T-helper 17 cell (primary cell): ENCODE results near the gene CPAMD8. TPM values are rescaled to one million over a fixed set of nuclear protein-coding genes. Genes with fewer than 3 reads are reported as not detected.

Experiments used
- ATAC-seq: fragments of 150-1000 bp; cut with Tn5 transposase; 2 replicates; pipeline ENCODE4 v1.10.0; 2021; ENCODE audit warnings: mild to moderate bottlenecking, moderate library complexity
- DNase-seq, 3 donors: peaks; one replicate each; pipeline versions ENCODE4 v3.0.0 to v3.0.0-alpha.2; 2020 to 2021
- H3K9me3 ChIP-seq: one replicate; pipeline ENCODE4 v1.7.0; 2013; ENCODE audit warnings: low read length, mild to moderate bottlenecking; ENCODE audit not compliant: control insufficient read depth, poor library complexity, severe bottlenecking
- H3K27ac Mint-ChIP-seq: one replicate; pipeline ENCODE4 v1.8.0; 2022; ENCODE audit warnings: mild to moderate bottlenecking, moderate library complexity, mixed read lengths
- H3K27me3 Mint-ChIP-seq: one replicate; pipeline ENCODE4 v1.8.0; 2022; ENCODE audit warnings: mixed read lengths
- H3K36me3 Mint-ChIP-seq: one replicate; pipeline ENCODE4 v1.8.0; 2022; ENCODE audit warnings: low read depth, mixed read lengths
- H3K4me1 Mint-ChIP-seq: one replicate; pipeline ENCODE4 v1.8.0; 2022; ENCODE audit warnings: mild to moderate bottlenecking, mixed read lengths
- H3K4me3 Mint-ChIP-seq: one replicate; pipeline ENCODE4 v1.8.0; 2022; ENCODE audit warnings: mild to moderate bottlenecking, moderate library complexity, mixed read lengths
- total RNA-seq, 4 donors: library from RNA in 2 of 4; stranded (reverse) in 2 of 4; gene quantifications; one replicate each; pipeline ENCODE4 v1.2.3 and lab custom pipeline; 2022 to 2026

CPAMD8 gene
- total RNA-seq, result 1 to 10 TPM; 1.1 to 3.3 TPM
- total RNA-seq (lab: John Stamatoyannopoulos, UW), result 0.58 to 2.4 reads per million in 2 donors

- DNase-seq (no peak), ATAC-seq (no peak)
- Mint-ChIP-seq H3K4me1 (peaks cover 12% of the 10 kb centered on the region), H3K4me3 (peak within 1 kb of the TSS; percentile 87), H3K27ac (peak within 1 kb of the TSS; percentile 53), H3K36me3 (peaks cover 6% of the 10 kb centered on the region), H3K27me3 (peaks cover 42% of the 10 kb centered on the region)
- peaks cover 6% of the 10 kb centered on the region for H3K9me3 ChIP-seq
Observed at GRCh38 chr19:17026706-17027534, at the start of gene CPAMD8. Gene CPAMD8 (minus strand): TSS chr19:17026810. CDS start chr19:17026642, 168 bp downstream.

DNA sequence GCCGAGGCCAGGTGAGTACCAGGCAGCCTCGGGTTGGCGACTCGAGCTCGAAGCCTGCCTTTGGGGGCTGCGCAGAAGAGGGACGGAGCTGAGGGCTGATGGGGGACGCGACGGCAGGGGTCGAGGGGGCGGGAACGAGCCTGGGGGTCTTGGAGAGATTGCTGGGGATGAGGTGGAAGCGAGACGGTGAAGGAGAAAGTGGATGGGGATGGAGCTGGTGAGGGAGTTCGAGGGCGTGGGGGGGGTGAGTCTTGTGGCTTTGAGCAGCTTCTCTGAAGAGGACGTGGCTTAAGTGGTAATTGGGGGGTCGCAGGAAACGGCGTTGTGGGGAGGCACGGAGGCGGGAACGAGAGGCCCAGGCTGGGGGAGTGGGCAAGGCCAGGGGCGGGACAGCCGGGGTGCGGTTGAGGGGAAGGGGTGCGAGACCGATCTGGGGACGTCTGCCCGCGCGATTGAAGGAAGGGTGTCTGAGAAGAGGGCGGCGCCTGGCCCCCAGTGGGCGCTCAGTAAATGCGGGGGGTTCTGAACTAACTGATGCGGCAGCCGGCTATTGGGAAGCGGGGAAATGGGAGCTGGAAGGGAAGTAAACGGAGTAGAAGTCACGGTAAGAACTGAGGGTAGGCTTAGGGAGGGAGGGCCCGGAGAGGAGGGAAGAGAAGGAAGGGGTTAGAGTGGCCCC is 49.4 kb upstream of the CPAMD8 start:
- no peaks in the 10 kb centered on the region for H3K36me3 Mint-ChIP-seq
- ATAC-seq, result no peak
- no peaks in the 10 kb centered on the region for H3K27me3 Mint-ChIP-seq
- H3K9me3 ChIP-seq, result no peaks in the 10 kb centered on the region
- peak; percentile 30 to 47 (median 44) for DNase-seq
- H3K4me1 Mint-ChIP-seq, result peaks cover 47% of the 10 kb centered on the region
- H3K4me3 Mint-ChIP-seq, result peak overlapping the region; percentile 99
- peak overlapping the region; percentile 95 for H3K27ac Mint-ChIP-seq

- H3K36me3 Mint-ChIP-seq, result peaks cover 3% of the 10 kb centered on the region
- peak within 1 kb of the TSS; percentile 99 for H3K4me3 Mint-ChIP-seq
- ATAC-seq (peak; percentile 94), DNase-seq (peak; percentile 99 to 100 (median 99))
- no peaks in the 10 kb centered on the region for H3K27me3 Mint-ChIP-seq
- H3K27ac Mint-ChIP-seq, result peak within 1 kb of the TSS; percentile 95
- no peaks in the 10 kb centered on the region for H3K9me3 ChIP-seq
- H3K4me1 Mint-ChIP-seq, result peaks cover 50% of the 10 kb centered on the region
Observed at GRCh38 chr19:17075035-17075863, 48.6 kb upstream of the CPAMD8 start, which contains the start of the genes HAUS8 and MYO9B. Gene HAUS8 (minus strand): TSS chr19:17075452. CDS start chr19:17075422, 30 bp downstream. Gene MYO9B (plus strand): TSS chr19:17075777. CDS start chr19:17101718, 25,941 bp downstream.

GRCh38 chr19:17074634-17075034 is 48.0 kb upstream of the CPAMD8 start:
- H3K36me3 Mint-ChIP-seq, result peaks cover 4% of the 10 kb centered on the region
- H3K27ac Mint-ChIP-seq, result peak overlapping the region; percentile 95

DNA sequence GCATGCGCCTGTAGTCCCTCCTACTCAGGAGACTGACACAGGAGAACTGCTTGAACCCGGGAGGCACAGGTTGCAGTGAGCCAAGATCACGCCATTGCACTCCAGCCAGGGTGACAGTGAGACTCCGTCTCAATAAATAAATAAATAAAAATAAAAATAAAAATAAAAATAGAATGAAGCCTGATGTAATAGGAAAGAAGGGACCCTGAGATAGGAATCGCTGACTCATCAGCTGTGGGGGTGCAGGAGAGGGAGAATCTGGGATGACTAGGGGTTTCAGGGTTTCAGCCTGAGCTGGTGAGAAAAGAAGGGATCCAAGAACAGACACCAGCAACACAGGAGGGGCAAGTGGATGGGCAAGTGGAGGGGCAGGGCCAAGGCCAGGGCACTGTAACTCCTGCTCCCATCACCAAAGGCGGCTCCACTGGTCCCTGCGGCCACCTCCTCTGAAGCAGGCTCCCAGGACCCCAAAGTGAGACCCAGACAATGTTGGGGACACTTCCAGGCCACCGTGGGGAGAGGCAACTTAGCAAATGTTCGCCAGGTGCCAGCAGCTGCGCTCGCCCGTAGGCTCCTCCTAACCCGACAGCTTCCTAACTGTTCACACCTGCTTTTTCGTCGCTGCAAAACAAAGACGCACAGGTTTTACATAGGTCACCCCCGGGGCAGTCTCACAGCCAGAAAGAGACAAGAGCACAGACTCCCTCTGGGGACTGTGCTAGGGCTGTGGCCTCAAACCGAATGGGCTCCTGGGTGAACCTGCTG is 47.4 kb upstream of the CPAMD8 start:
- Mint-ChIP-seq H3K36me3 (peaks cover 4% of the 10 kb centered on the region), H3K27me3 (no peaks in the 10 kb centered on the region), H3K4me3 (peak overlapping the region; percentile 99), H3K4me1 (peaks cover 45% of the 10 kb centered on the region), H3K27ac (peak overlapping the region; percentile 95)
- ATAC-seq, result no peak
- no peak for DNase-seq
- H3K9me3 ChIP-seq, result no peaks in the 10 kb centered on the region

More at GRCh38 chr19:17074634-17075034, 48.0 kb upstream of the CPAMD8 start:
- H3K4me1 Mint-ChIP-seq, result peaks cover 51% of the 10 kb centered on the region
- ATAC-seq, result no peak
- H3K9me3 ChIP-seq, result no peaks in the 10 kb centered on the region
- H3K4me3 Mint-ChIP-seq, result peak overlapping the region; percentile 99
- no peak for DNase-seq
- H3K27me3 Mint-ChIP-seq, result no peaks in the 10 kb centered on the region

DNA sequence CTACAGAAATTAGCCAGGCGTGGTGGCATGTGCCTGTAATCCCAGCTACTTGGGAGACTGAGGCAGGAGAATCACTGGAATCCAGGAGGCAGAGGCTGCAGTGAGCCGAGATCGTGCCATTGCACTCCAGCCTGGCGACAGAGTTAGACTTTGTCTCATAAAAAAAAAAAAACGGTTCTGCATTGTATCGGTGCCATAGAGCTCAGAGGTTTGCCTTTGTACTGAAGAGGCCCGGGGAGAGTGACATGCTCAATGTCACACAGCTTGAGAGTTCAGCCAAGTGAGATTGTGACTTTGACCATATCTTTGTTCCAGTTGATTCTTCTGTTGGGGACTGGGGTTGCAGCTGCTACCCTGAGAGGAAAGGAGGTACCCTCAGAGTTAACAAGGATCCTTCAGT is 44.3 kb upstream of the CPAMD8 start:
- no peaks in the 10 kb centered on the region for H3K9me3 ChIP-seq
- Mint-ChIP-seq H3K36me3 (peaks cover 4% of the 10 kb centered on the region), H3K4me1 (peaks cover 35% of the 10 kb centered on the region), H3K27me3 (no peaks in the 10 kb centered on the region), H3K27ac (no peak overlapping the region), H3K4me3 (no peak overlapping the region)
- no peak for DNase-seq
- ATAC-seq, result no peak

- H3K4me1 Mint-ChIP-seq, result peaks cover 35% of the 10 kb centered on the region
- H3K4me3 Mint-ChIP-seq, result peak overlapping the region; percentile 52
- peak overlapping the region; percentile 43 for H3K27ac Mint-ChIP-seq
- ATAC-seq, result no peak
- no peaks in the 10 kb centered on the region for H3K27me3 Mint-ChIP-seq
- H3K9me3 ChIP-seq, result no peaks in the 10 kb centered on the region
- peaks cover 4% of the 10 kb centered on the region for H3K36me3 Mint-ChIP-seq
- DNase-seq, result no peak
Observed at GRCh38 chr19:17070421-17070820, 43.8 kb upstream of the CPAMD8 start.

GRCh38 chr19:17069193-17069592 is 42.6 kb upstream of the CPAMD8 start:
- Mint-ChIP-seq H3K27ac (no peak overlapping the region), H3K4me1 (peaks cover 38% of the 10 kb centered on the region), H3K36me3 (peaks cover 4% of the 10 kb centered on the region), H3K4me3 (no peak overlapping the region), H3K27me3 (no peaks in the 10 kb centered on the region)
- no peaks in the 10 kb centered on the region for H3K9me3 ChIP-seq
- no peak for DNase-seq
- no peak for ATAC-seq

GRCh38 chr19:17063428-17063827 is 36.8 kb upstream of the CPAMD8 start:
- peak overlapping the region; percentile 67 for H3K27ac Mint-ChIP-seq
- ATAC-seq, result no peak
- no peak overlapping the region for H3K4me3 Mint-ChIP-seq

GRCh38 chr19:17061691-17062090 is 35.1 kb upstream of the CPAMD8 start:
- DNase-seq (no peak), ATAC-seq (no peak)
- H3K9me3 ChIP-seq, result no peaks in the 10 kb centered on the region
- no peak overlapping the region for H3K4me3 Mint-ChIP-seq
- H3K36me3 Mint-ChIP-seq, result peaks cover 3% of the 10 kb centered on the region
- no peaks in the 10 kb centered on the region for H3K27me3 Mint-ChIP-seq
- no peak overlapping the region for H3K27ac Mint-ChIP-seq
- H3K4me1 Mint-ChIP-seq, result peaks cover 15% of the 10 kb centered on the region

More at GRCh38 chr19:17063428-17063827, 36.8 kb upstream of the CPAMD8 start:
- Mint-ChIP-seq H3K27me3 (no peaks in the 10 kb centered on the region), H3K4me1 (peaks cover 23% of the 10 kb centered on the region), H3K36me3 (no peaks in the 10 kb centered on the region)
- no peak for DNase-seq
- no peaks in the 10 kb centered on the region for H3K9me3 ChIP-seq

- DNase-seq, result no peak
- no peak for ATAC-seq
- Mint-ChIP-seq H3K27ac (no peak overlapping the region), H3K36me3 (peaks cover 3% of the 10 kb centered on the region), H3K4me3 (no peak overlapping the region), H3K4me1 (peaks cover 15% of the 10 kb centered on the region), H3K27me3 (no peaks in the 10 kb centered on the region)
- H3K9me3 ChIP-seq, result no peaks in the 10 kb centered on the region
Observed at GRCh38 chr19:17061205-17061604, 34.6 kb upstream of the CPAMD8 start.

- DNase-seq (no peak), ATAC-seq (no peak)
- H3K4me1 Mint-ChIP-seq, result peaks cover 15% of the 10 kb centered on the region
- no peak overlapping the region for H3K27ac Mint-ChIP-seq
- no peaks in the 10 kb centered on the region for H3K27me3 Mint-ChIP-seq
- H3K36me3 Mint-ChIP-seq, result peaks cover 3% of the 10 kb centered on the region
- no peak overlapping the region for H3K4me3 Mint-ChIP-seq
- H3K9me3 ChIP-seq, result no peaks in the 10 kb centered on the region
Observed at GRCh38 chr19:17060802-17061201, 34.2 kb upstream of the CPAMD8 start.
